HG03354 (cell line): ENCODE results near the gene PJVK.

Experiments used
- ATAC-seq: cut with Tn5 transposase; IDR thresholded peaks from one replicate; pipeline ENCODE4 v1.9.1; 2021; ENCODE audit warnings: mild to moderate bottlenecking; ENCODE audit not compliant: unreplicated experiment, poor library complexity, severe bottlenecking

Gene PJVK

DNA sequence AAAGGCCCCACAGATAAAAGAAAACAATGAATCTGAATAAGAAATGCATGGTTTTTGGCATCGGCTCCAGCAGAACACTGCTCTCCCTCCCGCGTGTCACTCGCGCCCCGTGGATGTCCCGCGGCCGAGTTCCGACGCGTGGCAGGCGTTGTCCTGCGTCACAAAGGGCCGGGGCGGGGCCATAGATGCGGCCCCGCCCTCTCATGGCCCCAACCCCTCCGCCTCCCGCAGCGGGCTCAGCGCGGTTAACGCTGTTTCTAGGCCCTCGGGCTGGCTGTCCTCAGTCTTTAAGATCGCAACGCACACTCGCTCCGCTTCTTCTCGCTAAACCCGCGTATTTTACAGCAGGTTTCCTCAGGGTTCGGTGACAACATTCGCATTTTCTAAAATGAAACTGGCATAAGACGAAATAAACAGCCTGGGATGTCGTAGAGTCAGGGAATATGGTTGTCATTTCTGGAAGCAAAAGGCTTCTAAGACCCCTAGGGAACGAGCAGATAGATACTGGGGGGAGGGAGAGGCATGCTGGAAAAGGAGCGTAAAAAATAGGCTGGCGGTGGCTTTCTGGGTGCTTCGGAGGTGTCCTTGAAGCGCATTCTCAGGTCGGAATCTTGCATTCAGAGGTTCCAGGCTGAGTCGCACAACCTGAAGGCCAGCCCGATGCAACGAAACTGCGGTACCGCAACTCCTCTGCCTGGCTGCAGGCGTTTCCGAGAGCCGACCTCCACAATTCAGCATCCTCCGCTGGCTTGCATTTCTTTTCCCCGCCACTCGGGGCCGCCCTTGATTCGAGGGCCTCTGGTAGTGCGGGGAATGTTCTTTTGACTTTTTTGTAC lies 27.5 kb downstream of the PJVK start, which contains the start of gene FKBP7:
Gene FKBP7, minus strand, starts transcription at position 162 of the 836 bp plus-strand sequence. Its CDS starts 101 bp downstream, at position 61.
- peak; percentile 50 for ATAC-seq

- no peak for ATAC-seq
Observed at GRCh38 chr2:178479275-178479616, 28.1 kb downstream of the PJVK start.

DNA sequence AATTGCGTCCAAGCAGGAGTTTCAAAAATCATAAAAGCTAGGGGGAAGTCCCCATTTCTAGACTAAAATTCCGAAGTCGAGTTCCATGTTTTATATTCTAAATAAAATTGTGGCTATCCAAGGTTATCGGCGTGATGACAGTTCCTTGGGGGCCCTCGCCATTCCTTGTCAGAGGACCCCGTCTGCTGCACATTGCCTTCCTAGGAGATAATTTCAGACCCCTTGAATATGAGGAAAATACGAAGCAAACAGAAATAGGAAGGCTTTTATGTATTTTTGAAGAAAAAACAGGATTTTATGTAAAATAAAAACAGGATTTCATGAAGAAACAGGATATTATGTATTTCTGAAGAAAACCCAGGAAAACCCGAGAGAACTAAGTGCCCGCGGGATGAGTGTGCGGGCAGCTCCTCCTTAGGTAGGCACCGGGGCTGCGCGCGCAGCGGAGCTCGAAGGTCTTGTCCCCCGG lies 28.6 kb downstream of the PJVK start:
- ATAC-seq: no peak

DNA sequence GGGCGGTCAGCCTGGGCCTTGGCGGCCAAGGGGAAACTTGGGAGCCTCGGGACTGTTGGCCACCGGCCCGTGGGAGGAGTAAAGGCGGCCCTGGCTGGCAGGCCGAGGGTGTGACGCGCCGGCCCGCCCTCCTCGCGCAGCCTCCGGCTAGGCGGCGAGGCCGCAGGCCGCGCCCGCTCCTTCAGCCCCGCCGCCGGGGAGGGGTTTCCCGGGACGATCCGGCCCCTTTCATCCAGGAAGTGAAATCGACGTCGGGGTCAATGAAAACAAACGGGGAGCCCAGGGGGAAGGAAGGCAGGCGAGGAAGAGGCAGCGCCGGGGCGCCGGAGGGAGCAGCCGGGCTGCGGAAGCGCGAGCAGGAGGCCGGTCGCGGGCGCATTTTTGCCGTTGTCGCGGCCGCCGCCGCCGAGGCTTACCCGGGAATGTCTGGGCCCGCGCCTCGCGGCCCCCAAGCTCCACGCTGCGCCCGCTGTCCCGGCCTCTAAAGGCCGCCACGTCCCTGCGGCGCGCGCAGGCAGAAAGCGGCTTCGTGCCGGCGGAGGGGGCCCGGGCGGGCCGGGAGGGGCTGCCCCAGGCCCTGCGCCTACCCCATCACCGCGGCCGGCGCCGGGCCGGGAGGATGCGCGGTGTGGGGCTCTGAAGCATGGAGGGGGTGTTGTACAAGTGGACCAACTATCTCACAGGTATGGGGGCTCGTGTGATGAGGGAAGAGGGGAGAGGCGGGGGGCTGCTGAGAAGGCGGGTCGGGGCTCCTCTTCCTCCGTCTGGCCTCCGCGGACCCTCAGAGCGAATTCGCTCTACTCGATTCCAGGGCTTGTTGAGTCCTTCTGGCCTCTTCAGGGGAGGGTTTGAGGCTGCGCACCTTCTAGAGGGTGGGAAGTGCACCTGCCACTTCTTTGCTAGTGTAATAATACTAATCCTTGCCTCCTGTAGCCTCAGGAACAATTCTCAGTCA lies 29.3 kb downstream of the PJVK start, which contains the start of gene PLEKHA3:
Gene PLEKHA3, plus strand, starts transcription at position 231 of the 955 bp plus-strand sequence. Its CDS starts 413 bp downstream, at position 644.
- ATAC-seq: peak; percentile 59

- peak; percentile 40 for ATAC-seq
Observed at GRCh38 chr2:178482437-178482836, 31.3 kb downstream of the PJVK start.

DNA sequence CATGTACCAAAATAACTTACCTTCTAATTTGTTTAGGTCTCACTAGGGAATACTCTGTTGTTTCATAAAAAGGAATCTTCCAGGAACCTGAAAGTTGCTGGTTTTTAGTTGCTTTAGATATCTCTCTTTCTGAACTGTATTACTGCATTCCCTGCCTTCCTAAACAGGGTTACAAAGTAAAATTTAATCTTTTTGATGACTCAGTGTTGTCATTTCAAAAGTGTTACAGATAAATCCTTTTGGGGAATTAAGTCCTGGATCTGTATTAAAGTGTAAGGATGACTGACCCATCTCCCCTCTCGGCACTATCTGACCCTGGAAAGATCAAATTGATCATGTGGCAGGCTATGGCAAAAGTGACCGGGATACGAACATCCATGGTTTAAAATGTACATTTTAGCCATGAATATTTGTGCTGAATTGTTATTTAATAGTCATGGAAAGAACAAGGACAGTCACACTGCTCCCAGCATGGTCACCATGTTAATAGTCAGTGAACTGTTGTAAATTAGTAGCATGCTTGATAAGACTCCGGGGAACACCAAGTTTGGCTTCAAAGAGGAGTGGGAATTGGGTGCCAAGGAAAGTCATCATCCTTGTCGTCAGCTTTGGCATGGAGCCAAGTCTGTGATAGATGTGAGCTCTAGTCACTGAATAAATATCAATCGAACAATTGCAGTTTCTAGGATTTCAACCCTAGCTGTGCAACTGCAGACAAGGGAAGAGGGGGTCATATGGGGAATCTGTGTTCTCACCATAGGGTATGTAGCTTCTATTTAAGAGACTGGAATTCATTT lies 33.3 kb downstream of the PJVK start:
- ATAC-seq: no peak

DNA sequence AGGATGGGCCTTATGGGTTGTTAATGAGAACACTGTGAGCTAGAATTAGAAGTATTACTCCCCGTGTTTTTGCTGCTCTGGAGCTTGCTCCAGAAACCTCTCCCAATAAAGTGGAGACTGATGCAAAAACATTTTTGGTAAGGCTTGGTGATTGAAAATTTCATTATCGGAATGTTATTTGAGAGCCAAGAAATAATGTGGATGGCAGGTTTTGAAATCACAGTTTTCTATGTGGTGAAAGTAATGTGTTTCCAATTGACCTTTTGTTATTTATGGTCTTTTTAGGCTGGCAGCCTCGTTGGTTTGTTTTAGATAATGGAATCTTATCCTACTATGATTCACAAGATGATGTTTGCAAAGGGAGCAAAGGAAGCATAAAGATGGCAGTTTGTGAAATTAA lies 34.2 kb downstream of the PJVK start:
- no peak for ATAC-seq

DNA sequence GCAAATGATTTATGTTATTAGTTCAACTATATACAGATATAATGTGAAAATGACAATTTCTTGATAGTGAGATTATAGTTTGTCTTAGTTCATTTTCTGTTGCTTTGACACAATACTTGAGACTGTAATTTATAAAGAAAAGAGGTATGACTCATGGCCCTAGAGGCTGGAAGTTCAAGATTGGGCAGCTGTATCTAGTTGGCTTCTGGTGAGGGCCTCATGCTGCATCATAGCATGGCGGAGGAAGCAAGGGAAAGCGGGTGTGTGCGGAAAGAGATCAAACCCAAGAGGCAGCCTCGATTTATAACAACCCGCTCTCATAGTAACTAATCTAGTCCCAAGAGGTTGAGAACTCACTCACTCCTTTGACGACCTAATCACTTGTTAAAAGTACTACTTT lies 40.4 kb downstream of the PJVK start:
- no peak for ATAC-seq

DNA sequence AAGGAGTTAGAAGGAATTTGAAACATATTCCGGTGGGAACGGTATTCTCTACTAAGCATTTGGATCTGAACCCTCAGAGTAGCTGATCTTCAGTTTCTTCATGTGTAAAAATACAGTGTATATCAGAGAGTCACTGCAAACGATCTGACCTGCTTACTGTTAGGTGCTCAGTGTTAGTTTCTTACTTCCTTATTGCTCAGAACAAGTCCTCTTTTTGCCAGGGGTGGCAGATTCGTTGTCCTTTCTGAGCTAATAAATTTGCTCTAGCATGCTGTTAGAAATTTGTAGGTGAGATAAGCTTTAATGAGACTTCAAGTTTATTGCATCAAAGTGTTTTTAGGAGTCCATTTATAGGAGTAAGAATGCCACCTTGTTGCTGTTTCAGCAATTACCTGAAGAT lies 44.9 kb downstream of the PJVK start:
- no peak for ATAC-seq

- ATAC-seq: no peak
Observed at GRCh38 chr2:178498137-178498536, 47.0 kb downstream of the PJVK start.

- ATAC-seq: no peak
Observed at GRCh38 chr2:178499640-178500039, 48.5 kb downstream of the PJVK start.

- no peak for ATAC-seq
Observed at GRCh38 chr2:178502751-178503150, 51.6 kb downstream of the PJVK start.

- no peak for ATAC-seq
Observed at GRCh38 chr2:178506101-178506500, 54.9 kb downstream of the PJVK start.

- ATAC-seq: no peak
Observed at GRCh38 chr2:178506524-178506923, 55.3 kb downstream of the PJVK start.

DNA sequence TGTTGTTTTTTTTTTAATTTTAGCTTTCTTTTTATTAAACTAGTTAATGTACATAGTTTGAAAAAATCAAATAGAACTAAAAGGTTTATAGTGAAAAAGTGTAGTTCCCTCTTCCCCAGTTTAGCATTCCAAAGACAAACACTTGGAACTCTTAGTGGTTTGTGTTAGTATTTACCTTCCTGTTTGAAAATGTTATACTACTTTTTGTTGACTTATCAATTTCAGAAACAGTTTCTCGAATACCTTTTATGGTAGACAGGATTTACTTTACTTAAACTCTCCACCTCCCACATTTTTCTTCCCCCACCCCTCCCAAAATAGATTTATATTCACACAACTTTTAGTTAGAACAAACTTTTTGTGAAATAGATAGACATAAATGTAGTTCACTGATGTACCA lies 55.8 kb downstream of the PJVK start:
- no peak for ATAC-seq

- ATAC-seq: no peak
Observed at GRCh38 chr2:178508646-178509045, 57.5 kb downstream of the PJVK start.

DNA sequence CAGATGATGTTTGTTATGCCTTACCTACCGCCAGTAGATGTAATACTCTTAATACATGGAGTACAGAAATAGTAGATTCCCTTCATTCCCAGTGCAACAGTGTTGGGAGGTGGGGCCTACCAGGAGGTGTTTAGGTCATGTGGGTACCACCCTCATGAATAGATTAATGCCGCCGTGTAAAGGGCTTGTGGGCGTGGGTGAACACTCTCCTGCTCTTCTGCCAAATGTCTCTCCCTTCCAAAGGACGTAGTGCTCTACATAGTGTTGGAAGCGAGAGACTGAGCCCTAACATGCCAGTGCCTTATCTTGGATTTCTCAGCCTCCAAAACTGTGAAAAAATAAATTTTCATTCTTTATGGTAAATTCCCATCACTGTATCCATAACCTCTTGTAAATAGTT lies 59.2 kb downstream of the PJVK start:
- ATAC-seq: no peak
